Measurements from ENCODE around the gene WDR6. TPM values are rescaled to one million over a fixed set of nuclear protein-coding genes. Genes with fewer than 3 reads are reported as not detected.
A peak's percentile ranks its signal among the peaks of the same experiment; 100 is the strongest.

The WDR6 gene
- total and polyA plus RNA-seq, 9 of the 15 experiments (the other 6 are each of a cell fraction or from before 2014, with no cell fraction given), result 8.9 to 90.6 (median 44.7) TPM

GRCh38 chr3:49028298-49028672 lies 21.1 kb downstream of the WDR6 start:
- no peak for FAIRE-seq
- POLR2A ChIA-PET, result interaction anchor here (0.6 to 2.3 kb wide), 7 partner anchors 9 to 667 kb away, joined by 3 to 15 read pairs (median 3); partner anchors contain the start of genes CELSR3, DALRD3 and WDR6
- no TSS peak for BruUV-seq (replicated peaks)

GRCh38 chr3:49028673-49029562 lies 21.7 kb downstream of the WDR6 start, which contains the start of gene IMPDH2:
TSS of gene IMPDH2 (minus strand) at chr3:49029398. CDS start at chr3:49029350, 48 bp downstream.
- intact Hi-C loops (cut with micrococcal nuclease), result loop anchor here (2.0 to 10.0 kb wide), 2 partner anchors 66 to 136 kb away; partner anchors contain the start of genes CCDC71 and QRICH1
- WGBS (ENCODE audit: insufficient coverage, low coverage, missing lambda C conversion rate), result under 1% methylated on average over 22 of the region's 55 CpGs
- peaks cover 55% of the 10 kb centered on the region for H3K79me2 ChIP-seq (ENCODE audit: control insufficient read depth, insufficient read depth, low read length)
- CTCF ChIA-PET (ENCODE audit: low intra/inter-chr PET ratio), result interaction anchor here (1.2 kb wide), 1 partner anchor 41 kb away, joined by 3 read pairs; no protein-coding TSS in a partner anchor
- H3K36me3 ChIP-seq (ENCODE audit: control insufficient read depth, insufficient read depth, low read length), result peaks cover 85% of the 10 kb centered on the region
- no peaks in the 10 kb centered on the region for H3K27me3 ChIP-seq (ENCODE audit: control insufficient read depth in 2 of 2, insufficient read depth in 2 of 2, low read length in 2 of 2)
- in situ Hi-C loops (cut with MboI), result no loop called here
- peak; percentile 86 for FAIRE-seq
- H2AFZ ChIP-seq (ENCODE audit: low read depth, low read length), result peak within 1 kb of the TSS; percentile 69; the same call in 1 of the 2 replicates
- H4K20me1 ChIP-seq (replicated peaks; ENCODE audit: control insufficient read depth, insufficient read depth, low read length), result peaks cover 12% of the 10 kb centered on the region
- H3K4me1 ChIP-seq (replicated peaks in 1 of 2; ENCODE audit: control insufficient read depth in 2 of 2, insufficient read depth in 2 of 2, low read length in 2 of 2), result peaks cover 37 to 42% of the 10 kb centered on the region in 2 experiments; a peak in 4 of 5 replicates
- peak within 1 kb of the TSS; percentile 89 for H3K27ac ChIP-seq (ENCODE audit: extremely low read depth, low read depth, low read length)
- H3K9ac ChIP-seq (ENCODE audit: insufficient read depth in 1 of 2, low read depth in 2 of 2, low read length in 2 of 2), result peak within 1 kb of the TSS; percentile 93 to 97
- POLR2A ChIA-PET, result interaction anchor here (0.6 to 2.3 kb wide), 22 partner anchors 7 to 366 kb away, joined by 3 to 15 read pairs (median 4); partner anchors contain the start of genes CELSR3, DALRD3, USP4 and WDR6
- H3K4me3 ChIP-seq, result peak within 1 kb of the TSS; percentile 74
- ATAC-seq, result peak; percentile 86
- H3K9me1 ChIP-seq (ENCODE audit: control insufficient read depth, insufficient read depth, low read length), result peaks cover 9% of the 10 kb centered on the region
- BruUV-seq (replicated peaks), result TSS peak; percentile 66
- peak within 1 kb of the TSS; percentile 100 for H3K4me2 ChIP-seq (ENCODE audit: insufficient read depth, low read length)
- peak; percentile 78 to 95 (median 86) for DNase-seq (ENCODE audit: extremely low read depth in 1 of 4, low spot score in 3 of 4)
- H3K9me3 ChIP-seq (replicated peaks; ENCODE audit: control insufficient read depth, insufficient read depth, low read depth, low read length), result no peaks in the 10 kb centered on the region
- TF ChIP-seq CEBPB (tag; IDR thresholded peaks at IDR 0.05), result peak; percentile 88
- peak; percentile 28; the same call in 1 of the 2 replicates for TF ChIP-seq ZBTB7A (IDR thresholded peaks at IDR 0.05; ENCODE audit: borderline replicate concordance, control insufficient read depth, low read depth, low read length)
- TF ChIP-seq KLF13 (tag; IDR thresholded peaks at IDR 0.05; ENCODE audit: borderline replicate concordance, low read depth), result peak; percentile 29; the same call in 1 of the 2 replicates
- TF ChIP-seq MAFK (IDR thresholded peaks at IDR 0.05; ENCODE audit: low read length), result peak; percentile 37; the same call in 1 of the 2 replicates
- TF ChIP-seq ZNF121 (CRISPR knock-in tag; conservative IDR thresholded peaks at IDR 0.05), result no peak
- peak; percentile 86 for TF ChIP-seq CXXC5 (CRISPR knock-in tag; IDR thresholded peaks at IDR 0.05)
- peak; percentile 56 for TF ChIP-seq NEUROD1 (IDR thresholded peaks at IDR 0.05; ENCODE audit: borderline replicate concordance, low read depth, low read length, partially characterized antibody)
- TF ChIP-seq POLR2AphosphoS5 (IDR thresholded peaks at IDR 0.05; ENCODE audit: control insufficient read depth, insufficient read depth, low read depth, low read length), result peak; percentile 97
- TF ChIP-seq PHF8 (IDR thresholded peaks at IDR 0.05; ENCODE audit: borderline replicate concordance, low read length), result peak; percentile 97
- TF ChIP-seq, protein P1, sequence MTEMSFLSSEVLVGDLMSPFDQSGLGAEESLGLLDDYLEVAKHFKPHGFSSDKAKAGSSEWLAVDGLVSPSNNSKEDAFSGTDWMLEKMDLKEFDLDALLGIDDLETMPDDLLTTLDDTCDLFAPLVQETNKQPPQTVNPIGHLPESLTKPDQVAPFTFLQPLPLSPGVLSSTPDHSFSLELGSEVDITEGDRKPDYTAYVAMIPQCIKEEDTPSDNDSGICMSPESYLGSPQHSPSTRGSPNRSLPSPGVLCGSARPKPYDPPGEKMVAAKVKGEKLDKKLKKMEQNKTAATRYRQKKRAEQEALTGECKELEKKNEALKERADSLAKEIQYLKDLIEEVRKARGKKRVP (CRISPR knock-in tag; IDR thresholded peaks at IDR 0.05), result peak; percentile 56; the same call in 1 of the 2 replicates

More at GRCh38 chr3:49028298-49028672, 21.1 kb downstream of the WDR6 start:
- Histone ChIP-seq H3K27me3 (ENCODE audit: control insufficient read depth in 2 of 2, insufficient read depth in 2 of 2, low read length in 2 of 2) (no peaks in the 10 kb centered on the region), H3K9me1 (ENCODE audit: control insufficient read depth, insufficient read depth, low read length) (peaks cover 9% of the 10 kb centered on the region), H4K20me1 (replicated peaks; ENCODE audit: control insufficient read depth, insufficient read depth, low read length) (peaks cover 12% of the 10 kb centered on the region), H3K4me3 (peak overlapping the region; percentile 74), H3K9me3 (replicated peaks; ENCODE audit: control insufficient read depth, insufficient read depth, low read depth, low read length) (no peaks in the 10 kb centered on the region), H3K79me2 (ENCODE audit: control insufficient read depth, insufficient read depth, low read length) (peaks cover 62% of the 10 kb centered on the region), H3K4me2 (ENCODE audit: insufficient read depth, low read length) (peak overlapping the region; percentile 100), H3K27ac (ENCODE audit: extremely low read depth, low read depth, low read length) (peak overlapping the region; percentile 89), H3K36me3 (ENCODE audit: control insufficient read depth, insufficient read depth, low read length) (peaks cover 89% of the 10 kb centered on the region), H3K4me1 (replicated peaks in 1 of 2; ENCODE audit: control insufficient read depth in 2 of 2, insufficient read depth in 2 of 2, low read length in 2 of 2) (peaks cover 37 to 46% of the 10 kb centered on the region in 2 experiments; a peak in 4 of 5 replicates), H2AFZ (ENCODE audit: low read depth, low read length) (no peak overlapping the region), H3K9ac (ENCODE audit: insufficient read depth in 1 of 2, low read depth in 2 of 2, low read length in 2 of 2) (peak overlapping the region; percentile 93 to 97)
- no peak for TF ChIP-seq NFRKB (IDR thresholded peaks at IDR 0.05; ENCODE audit: low read depth)
- TF ChIP-seq POLR2AphosphoS2 (IDR thresholded peaks at IDR 0.05; ENCODE audit: low read length), result 0 out of 2 replicates have a peak, but pooled peaks have one; percentile 6
- WGBS (ENCODE audit: insufficient coverage, low coverage, missing lambda C conversion rate), result 5% methylated on average over 4 of the region's 4 CpGs
- DNase-seq (ENCODE audit: extremely low read depth in 1 of 4, low spot score in 3 of 4) (peak in 1 of 4 experiments; percentile 15), ATAC-seq (0 out of 3 replicates have a peak, but pooled peaks have one; percentile 2)
- in situ Hi-C loops (cut with MboI) (no loop called here), intact Hi-C loops (cut with micrococcal nuclease) (loop anchor here (2.0 to 10.0 kb wide), 2 partner anchors 67 to 137 kb away; partner anchors contain the start of genes CCDC71 and QRICH1)
- CTCF ChIA-PET (ENCODE audit: low intra/inter-chr PET ratio), result no interaction called here
